ENCODE data around the gene CFAP100.

CFAP100 gene

GRCh38 chr3:126422571-126423091 is 27.9 kb downstream of the CFAP100 start:
- DNase-seq (ENCODE audit: low read depth): no peak

- DNase-seq (ENCODE audit: low read depth): no peak
Measured at GRCh38 chr3:126423191-126424038, 28.7 kb downstream of the CFAP100 start.

- DNase-seq (ENCODE audit: low read depth): no peak
Measured at GRCh38 chr3:126424039-126424717, 29.5 kb downstream of the CFAP100 start.

GRCh38 chr3:126424751-126425150 is 30.0 kb downstream of the CFAP100 start:
- no peak for DNase-seq (ENCODE audit: low read depth)

- no peak for DNase-seq (ENCODE audit: low read depth)
Measured at GRCh38 chr3:126431103-126431534, 36.4 kb downstream of the CFAP100 start.

GRCh38 chr3:126432361-126433104 is 37.8 kb downstream of the CFAP100 start:
- DNase-seq (ENCODE audit: low read depth): no peak

- no peak for DNase-seq (ENCODE audit: low read depth)
Measured at GRCh38 chr3:126433105-126433430, 38.4 kb downstream of the CFAP100 start.

GRCh38 chr3:126433496-126434263 is 39.0 kb downstream of the CFAP100 start:
- no peak for DNase-seq (ENCODE audit: low read depth)

GRCh38 chr3:126434264-126434590 is 39.5 kb downstream of the CFAP100 start:
- no peak for DNase-seq (ENCODE audit: low read depth)

- no peak for DNase-seq (ENCODE audit: low read depth)
Measured at GRCh38 chr3:126434931-126435411, 40.3 kb downstream of the CFAP100 start.

GRCh38 chr3:126435456-126436315 is 41.0 kb downstream of the CFAP100 start:
- DNase-seq (ENCODE audit: low read depth): no peak

GRCh38 chr3:126436826-126437717 is 42.4 kb downstream of the CFAP100 start:
- DNase-seq (ENCODE audit: low read depth): no peak

- no peak for DNase-seq (ENCODE audit: low read depth)
Measured at GRCh38 chr3:126438186-126438585, 43.5 kb downstream of the CFAP100 start.

GRCh38 chr3:126438746-126439145 is 44.0 kb downstream of the CFAP100 start:
- DNase-seq (ENCODE audit: low read depth): no peak

- DNase-seq (ENCODE audit: low read depth): no peak
Measured at GRCh38 chr3:126439346-126439967, 44.7 kb downstream of the CFAP100 start.

- DNase-seq (ENCODE audit: low read depth): no peak
Measured at GRCh38 chr3:126439968-126440708, 45.4 kb downstream of the CFAP100 start.

GRCh38 chr3:126440709-126440995 is 45.9 kb downstream of the CFAP100 start:
- no peak for DNase-seq (ENCODE audit: low read depth)

- DNase-seq (ENCODE audit: low read depth): no peak
Measured at GRCh38 chr3:126441256-126441880, 46.7 kb downstream of the CFAP100 start.

All from fibroblast of gingiva (primary cell).